ENCODE data around the gene NGRN.

The NGRN gene

DNA sequence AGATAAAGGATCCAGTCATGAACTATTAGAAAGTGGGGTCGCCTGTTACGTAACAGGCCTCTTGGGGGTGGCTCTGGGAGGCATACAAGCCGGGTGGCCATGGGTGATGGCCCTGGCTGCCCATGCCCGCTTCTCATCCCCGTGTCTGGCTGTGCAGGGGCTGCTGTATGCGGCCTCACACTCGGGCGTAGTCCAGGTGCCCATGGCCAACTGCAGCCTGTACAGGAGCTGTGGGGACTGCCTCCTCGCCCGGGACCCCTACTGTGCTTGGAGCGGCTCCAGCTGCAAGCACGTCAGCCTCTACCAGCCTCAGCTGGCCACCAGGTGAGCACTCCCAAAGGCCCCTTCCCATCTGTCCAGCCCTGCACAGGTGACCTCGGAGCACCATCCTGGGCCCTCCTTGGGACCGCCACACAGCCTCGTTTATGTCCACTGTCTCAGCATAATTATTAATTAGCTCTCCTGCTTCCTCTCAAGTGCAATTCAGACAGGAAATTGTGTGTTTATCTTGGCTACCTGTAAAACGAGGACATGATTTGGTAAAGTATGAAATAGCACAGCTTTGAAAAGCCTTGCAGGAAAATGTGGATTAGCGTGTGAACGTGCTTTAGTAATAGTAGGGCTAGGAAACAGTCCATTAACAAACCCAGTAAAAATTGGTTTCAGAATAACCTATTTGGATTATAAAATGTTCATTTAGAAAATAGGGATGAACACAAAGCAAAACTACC lies 39.8 kb upstream of the NGRN start:
- Histone ChIP-seq H3K4me3 (IDR thresholded peaks at IDR 0.05; ENCODE audit: insufficient read depth, low read depth, low read length) (no peak overlapping the region), H3K9ac (no peak overlapping the region), H3K4me1 (ENCODE audit: low read depth, poor library complexity, severe bottlenecking) (no peaks in the 10 kb centered on the region), H2AFZ (ENCODE audit: low read depth) (no peak overlapping the region), H3K27me3 (ENCODE audit: insufficient read depth, low read depth) (no peaks in the 10 kb centered on the region), H3K36me3 (ENCODE audit: insufficient read depth) (no peaks in the 10 kb centered on the region), H4K20me1 (ENCODE audit: insufficient read depth) (no peaks in the 10 kb centered on the region), H3K79me2 (ENCODE audit: insufficient read depth, low read depth) (no peaks in the 10 kb centered on the region), H3K27ac (no peak overlapping the region), H3K4me2 (no peak overlapping the region)
- no peak for TF ChIP-seq CTCF (conservative IDR thresholded peaks at IDR 0.05; ENCODE audit: low read depth, low read length)

DNA sequence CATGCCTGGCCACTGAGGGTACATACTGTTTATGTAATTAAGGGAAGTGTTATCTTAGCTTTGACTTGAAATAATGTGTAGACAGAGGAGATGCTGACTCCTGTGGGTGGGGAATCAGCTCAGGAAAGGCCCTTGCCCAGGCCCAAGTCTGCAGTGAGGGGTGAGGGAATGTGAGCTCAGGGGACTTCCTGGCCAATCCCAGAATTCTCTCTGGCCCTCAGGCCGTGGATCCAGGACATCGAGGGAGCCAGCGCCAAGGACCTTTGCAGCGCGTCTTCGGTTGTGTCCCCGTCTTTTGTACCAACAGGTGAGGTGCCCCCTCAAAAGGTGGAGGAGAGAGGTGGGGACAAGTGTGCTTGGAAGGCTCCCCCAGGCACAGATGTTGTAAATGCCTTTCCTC lies 38.1 kb upstream of the NGRN start:
- no peak overlapping the region for H3K9ac ChIP-seq
- H3K4me3 ChIP-seq (IDR thresholded peaks at IDR 0.05; ENCODE audit: insufficient read depth, low read depth, low read length): no peak overlapping the region
- H3K79me2 ChIP-seq (ENCODE audit: insufficient read depth, low read depth): no peaks in the 10 kb centered on the region
- H3K4me2 ChIP-seq: no peak overlapping the region
- no peaks in the 10 kb centered on the region for H4K20me1 ChIP-seq (ENCODE audit: insufficient read depth)
- no peaks in the 10 kb centered on the region for H3K36me3 ChIP-seq (ENCODE audit: insufficient read depth)
- H3K27me3 ChIP-seq (ENCODE audit: insufficient read depth, low read depth): no peaks in the 10 kb centered on the region
- TF ChIP-seq CTCF (conservative IDR thresholded peaks at IDR 0.05; ENCODE audit: low read depth, low read length): no peak
- H3K27ac ChIP-seq: no peak overlapping the region
- no peak overlapping the region for H2AFZ ChIP-seq (ENCODE audit: low read depth)
- H3K4me1 ChIP-seq (ENCODE audit: low read depth, poor library complexity, severe bottlenecking): peaks cover 10% of the 10 kb centered on the region

GRCh38 chr15:90227816-90228772 lies 37.4 kb upstream of the NGRN start:
- H3K79me2 ChIP-seq (ENCODE audit: insufficient read depth, low read depth): no peaks in the 10 kb centered on the region
- no peak overlapping the region for H3K9ac ChIP-seq
- H3K4me2 ChIP-seq: no peak overlapping the region
- no peak overlapping the region for H3K27ac ChIP-seq
- no peaks in the 10 kb centered on the region for H3K27me3 ChIP-seq (ENCODE audit: insufficient read depth, low read depth)
- no peaks in the 10 kb centered on the region for H4K20me1 ChIP-seq (ENCODE audit: insufficient read depth)
- no peak overlapping the region for H3K4me3 ChIP-seq (IDR thresholded peaks at IDR 0.05; ENCODE audit: insufficient read depth, low read depth, low read length)
- TF ChIP-seq CTCF (conservative IDR thresholded peaks at IDR 0.05; ENCODE audit: low read depth, low read length): no peak
- peaks cover 12% of the 10 kb centered on the region for H3K4me1 ChIP-seq (ENCODE audit: low read depth, poor library complexity, severe bottlenecking)
- H3K36me3 ChIP-seq (ENCODE audit: insufficient read depth): no peaks in the 10 kb centered on the region
- no peak overlapping the region for H2AFZ ChIP-seq (ENCODE audit: low read depth)

DNA sequence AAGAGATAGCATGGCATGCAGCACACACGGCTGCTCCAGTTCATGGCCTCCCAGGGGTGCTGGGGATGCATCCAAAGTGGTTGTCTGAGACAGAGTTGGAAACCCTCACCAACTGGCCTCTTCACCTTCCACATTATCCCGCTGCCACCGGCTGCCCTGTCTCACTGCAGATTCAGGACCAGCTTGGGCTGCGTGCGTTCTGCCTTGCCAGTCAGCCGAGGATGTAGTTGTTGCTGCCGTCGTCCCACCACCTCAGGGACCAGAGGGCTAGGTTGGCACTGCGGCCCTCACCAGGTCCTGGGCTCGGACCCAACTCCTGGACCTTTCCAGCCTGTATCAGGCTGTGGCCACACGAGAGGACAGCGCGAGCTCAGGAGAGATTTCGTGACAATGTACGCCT lies 36.5 kb upstream of the NGRN start:
- no peaks in the 10 kb centered on the region for H4K20me1 ChIP-seq (ENCODE audit: insufficient read depth)
- no peaks in the 10 kb centered on the region for H3K36me3 ChIP-seq (ENCODE audit: insufficient read depth)
- H2AFZ ChIP-seq (ENCODE audit: low read depth): no peak overlapping the region
- H3K27ac ChIP-seq: no peak overlapping the region
- H3K4me2 ChIP-seq: no peak overlapping the region
- no peak for TF ChIP-seq CTCF (conservative IDR thresholded peaks at IDR 0.05; ENCODE audit: low read depth, low read length)
- no peak overlapping the region for H3K4me3 ChIP-seq (IDR thresholded peaks at IDR 0.05; ENCODE audit: insufficient read depth, low read depth, low read length)
- no peaks in the 10 kb centered on the region for H3K27me3 ChIP-seq (ENCODE audit: insufficient read depth, low read depth)
- peaks cover 12% of the 10 kb centered on the region for H3K4me1 ChIP-seq (ENCODE audit: low read depth, poor library complexity, severe bottlenecking)
- no peaks in the 10 kb centered on the region for H3K79me2 ChIP-seq (ENCODE audit: insufficient read depth, low read depth)
- no peak overlapping the region for H3K9ac ChIP-seq

Data from KMS-11 (cell line).